Activated naive CD4-positive, alpha-beta T cell treated with anti-CD3 and anti-CD28 coated beads, Interleukin-2, amount 50 U/mL, for 24 hours (primary cell): ENCODE results near the gene MRPS2.

Experiments used
- H3K27ac Mint-ChIP-seq: one replicate; pipeline ENCODE4 v1.8.0; 2021; ENCODE audit warnings: mild to moderate bottlenecking, mixed read lengths
- H3K27me3 Mint-ChIP-seq: one replicate; pipeline ENCODE4 v1.8.0; 2021; ENCODE audit warnings: mixed read lengths
- H3K36me3 Mint-ChIP-seq: one replicate; pipeline ENCODE4 v1.8.0; 2021; ENCODE audit warnings: mixed read lengths
- H3K4me1 Mint-ChIP-seq: one replicate; pipeline ENCODE4 v1.8.0; 2021; ENCODE audit warnings: mixed read lengths
- H3K4me3 Mint-ChIP-seq: one replicate; pipeline ENCODE4 v1.8.0; 2021; ENCODE audit warnings: mild to moderate bottlenecking, mixed read lengths
- H3K9me3 Mint-ChIP-seq: one replicate; pipeline ENCODE4 v1.8.0; 2021; ENCODE audit warnings: mixed read lengths

Gene MRPS2

DNA sequence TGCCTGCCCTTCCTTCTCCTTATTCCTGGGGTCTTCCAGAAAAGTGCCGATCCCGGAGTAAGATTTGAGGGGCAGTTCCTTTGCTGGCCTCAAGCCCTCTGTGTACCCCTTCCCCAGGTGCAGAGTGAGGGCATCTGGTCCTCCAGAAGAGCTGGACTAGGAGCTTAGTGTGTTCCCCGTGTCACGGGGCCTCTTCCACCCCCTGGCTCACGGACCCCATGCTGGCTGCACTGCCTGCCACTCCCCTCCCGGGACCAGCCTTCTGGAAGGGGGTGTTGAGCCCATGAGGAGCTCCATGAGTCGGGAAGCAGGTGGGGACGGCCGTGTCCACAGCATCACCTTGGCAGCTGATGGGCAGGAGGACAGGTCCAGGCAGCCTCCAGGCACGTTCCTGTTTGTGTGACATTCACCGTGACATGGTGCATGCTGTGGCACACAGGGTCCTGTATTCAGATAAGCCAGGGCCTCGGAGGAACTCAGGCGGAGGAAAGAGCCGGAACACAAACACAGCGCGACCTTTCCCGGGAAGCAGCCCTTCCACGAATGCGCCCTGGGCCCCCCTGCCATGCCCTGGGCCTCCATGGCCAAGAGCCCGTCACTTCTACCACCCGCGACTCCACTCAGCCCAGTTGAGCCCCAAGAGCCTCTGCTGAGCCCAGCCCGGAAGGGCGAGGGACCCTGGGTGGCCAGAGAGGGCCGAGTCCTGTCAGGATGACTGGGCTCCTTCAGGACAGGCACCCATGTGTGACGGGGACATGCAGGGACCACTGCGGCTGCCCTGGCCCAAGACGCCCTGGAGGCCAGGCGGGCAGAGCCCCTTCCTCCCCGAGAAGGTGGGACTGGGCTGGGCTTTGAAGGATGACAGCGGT is 14.8 kb downstream of the MRPS2 start:
- no peaks in the 10 kb centered on the region for H3K4me1 Mint-ChIP-seq
- peaks cover 2% of the 10 kb centered on the region for H3K27me3 Mint-ChIP-seq

DNA sequence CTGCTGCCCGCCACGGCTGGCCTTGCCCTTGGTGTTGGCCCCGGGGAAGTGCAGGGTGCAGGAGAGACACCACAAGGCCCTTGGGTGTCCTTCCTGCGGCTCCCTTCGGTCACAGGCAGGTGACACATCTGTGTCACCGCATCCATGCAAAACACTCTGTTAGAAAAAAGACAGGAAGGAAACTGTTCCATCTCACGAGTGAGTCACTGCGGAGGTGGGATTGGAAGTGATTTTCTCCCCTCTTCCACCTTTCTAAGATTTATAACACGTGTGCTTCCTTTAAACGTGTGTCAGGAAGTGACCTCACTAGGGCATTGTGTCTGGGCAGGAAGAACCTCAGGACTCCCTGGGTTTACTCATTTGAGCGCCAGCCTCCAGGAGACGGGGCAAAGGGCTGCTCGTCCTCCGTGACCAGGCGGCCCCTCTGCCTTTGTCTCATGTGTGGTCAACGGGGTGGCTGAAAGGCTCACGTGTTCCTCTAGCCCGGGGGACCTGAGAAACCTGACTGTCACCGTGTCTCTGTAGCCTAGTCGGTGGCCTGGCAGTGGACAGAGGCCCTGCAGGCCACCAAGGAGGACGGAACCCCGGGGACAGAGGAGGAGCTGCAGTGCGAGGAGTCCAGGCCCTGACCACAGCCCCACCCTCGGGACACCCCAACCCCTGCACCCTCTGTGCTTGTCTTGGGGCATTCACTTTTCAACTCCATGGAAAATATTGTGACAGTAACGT is 15.8 kb downstream of the MRPS2 start:
- Mint-ChIP-seq H3K27me3 (peaks cover 2% of the 10 kb centered on the region), H3K4me1 (no peaks in the 10 kb centered on the region), H3K4me3 (no peak overlapping the region), H3K36me3 (no peaks in the 10 kb centered on the region), H3K9me3 (no peaks in the 10 kb centered on the region), H3K27ac (no peak overlapping the region)

More for the DNA sequence above, 14.8 kb downstream of the MRPS2 start:
- H3K4me3 Mint-ChIP-seq, result no peak overlapping the region
- no peaks in the 10 kb centered on the region for H3K9me3 Mint-ChIP-seq
- no peaks in the 10 kb centered on the region for H3K36me3 Mint-ChIP-seq
- no peak overlapping the region for H3K27ac Mint-ChIP-seq

DNA sequence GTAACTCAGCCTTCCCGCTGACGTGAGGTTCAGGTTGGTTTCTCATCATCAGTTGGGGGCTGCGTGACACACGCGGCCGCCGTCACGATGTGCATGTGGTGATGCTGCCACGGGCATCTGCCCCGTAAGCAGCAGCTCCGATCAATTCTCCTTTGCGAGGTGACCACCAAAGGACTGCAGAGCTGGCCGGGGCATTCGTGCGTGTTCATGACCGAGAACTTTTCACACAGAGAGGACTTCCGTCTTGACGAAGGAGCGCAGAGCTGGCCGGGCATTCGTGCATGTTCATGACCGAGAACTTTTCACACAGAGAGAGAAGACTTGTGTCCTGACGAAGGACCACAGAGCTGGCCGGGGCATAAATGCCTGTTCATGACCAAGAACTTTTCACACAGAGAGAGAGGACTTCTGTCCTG is 16.9 kb downstream of the MRPS2 start:
- H3K27me3 Mint-ChIP-seq, result peaks cover 2% of the 10 kb centered on the region
- no peak overlapping the region for H3K4me3 Mint-ChIP-seq
- no peaks in the 10 kb centered on the region for H3K36me3 Mint-ChIP-seq
- H3K9me3 Mint-ChIP-seq, result no peaks in the 10 kb centered on the region
- H3K27ac Mint-ChIP-seq, result no peak overlapping the region
- no peaks in the 10 kb centered on the region for H3K4me1 Mint-ChIP-seq

DNA sequence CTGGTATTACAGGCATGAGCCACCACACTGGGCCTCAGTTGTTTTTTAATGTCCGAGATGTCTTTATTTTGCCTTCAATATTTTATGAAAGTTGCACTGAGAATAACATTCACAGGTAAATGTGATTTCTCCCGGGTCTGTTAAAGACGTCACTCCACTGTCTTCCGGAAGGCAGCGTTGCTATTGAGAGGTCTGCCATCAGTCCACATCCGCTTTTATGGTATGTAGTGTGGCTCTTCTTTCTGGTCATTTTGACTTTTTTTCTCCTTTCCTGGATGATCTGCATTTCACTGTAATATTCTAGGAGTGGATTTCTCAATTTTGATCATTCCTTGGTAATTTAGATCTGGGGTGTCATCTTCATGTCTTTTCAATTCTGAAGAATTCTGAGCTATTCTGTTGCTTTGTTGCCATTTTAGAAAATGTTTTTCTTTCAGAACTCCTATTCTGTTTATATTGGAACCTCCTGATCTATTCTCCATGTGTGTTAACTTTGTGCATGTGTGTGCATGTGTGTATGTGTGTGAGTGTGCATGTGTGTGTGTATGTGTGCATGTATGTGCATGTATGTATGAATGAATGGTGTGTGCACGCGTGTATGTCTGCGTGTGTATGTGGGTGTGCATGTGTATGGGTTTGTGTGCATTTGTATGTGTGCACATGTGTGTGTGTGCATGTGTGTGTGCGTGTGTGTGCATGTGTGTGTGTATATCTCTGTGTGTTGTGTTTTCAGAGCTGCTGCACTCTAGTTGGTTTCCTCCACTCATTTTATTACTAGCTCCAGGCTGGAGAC is 18.9 kb downstream of the MRPS2 start:
- Mint-ChIP-seq H3K27ac (no peak overlapping the region), H3K36me3 (no peaks in the 10 kb centered on the region), H3K27me3 (peaks cover 2% of the 10 kb centered on the region), H3K9me3 (no peaks in the 10 kb centered on the region), H3K4me1 (no peaks in the 10 kb centered on the region), H3K4me3 (no peak overlapping the region)

DNA sequence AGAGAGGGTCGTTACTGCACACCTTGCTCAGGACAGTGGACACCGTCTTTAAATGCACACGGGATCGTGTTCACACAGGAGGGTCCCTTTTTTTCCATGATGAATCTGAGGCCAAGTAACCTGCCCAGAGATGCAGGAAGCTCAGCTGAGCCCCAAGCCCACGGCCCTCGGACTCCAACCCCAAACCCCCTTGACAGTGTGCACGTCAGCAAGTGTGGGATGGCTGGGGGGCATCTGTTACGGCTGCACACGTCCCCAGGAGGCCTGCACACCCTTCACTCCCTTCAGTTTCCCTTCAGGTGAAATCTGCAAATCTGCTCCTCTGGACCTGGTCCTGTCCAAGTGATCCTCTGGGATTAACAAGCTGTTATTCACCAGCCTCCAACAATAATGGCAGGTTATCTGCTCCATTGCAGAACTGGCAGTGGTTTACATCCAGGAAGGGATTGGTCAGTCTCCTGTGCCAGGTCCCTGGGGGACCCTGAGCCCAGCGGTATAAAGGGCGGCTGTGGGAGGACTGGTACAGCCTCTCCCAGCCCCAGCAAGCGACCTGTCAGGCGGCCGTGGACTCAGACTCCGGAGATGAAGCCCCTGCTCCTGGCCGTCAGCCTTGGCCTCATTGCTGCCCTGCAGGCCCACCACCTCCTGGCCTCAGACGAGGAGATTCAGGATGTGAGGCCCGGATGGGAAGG is 20.6 kb downstream of the MRPS2 start, which contains the start of gene LCN1:
Gene LCN1 (plus strand): TSS at position 525 of the 692 bp plus-strand sequence. CDS start 58 bp downstream, at position 583.
- no peaks in the 10 kb centered on the region for H3K4me1 Mint-ChIP-seq
- no peak within 1 kb of the TSS for H3K4me3 Mint-ChIP-seq
- no peaks in the 10 kb centered on the region for H3K9me3 Mint-ChIP-seq
- H3K36me3 Mint-ChIP-seq, result no peaks in the 10 kb centered on the region
- no peak within 1 kb of the TSS for H3K27ac Mint-ChIP-seq
- H3K27me3 Mint-ChIP-seq, result peaks cover 2% of the 10 kb centered on the region

DNA sequence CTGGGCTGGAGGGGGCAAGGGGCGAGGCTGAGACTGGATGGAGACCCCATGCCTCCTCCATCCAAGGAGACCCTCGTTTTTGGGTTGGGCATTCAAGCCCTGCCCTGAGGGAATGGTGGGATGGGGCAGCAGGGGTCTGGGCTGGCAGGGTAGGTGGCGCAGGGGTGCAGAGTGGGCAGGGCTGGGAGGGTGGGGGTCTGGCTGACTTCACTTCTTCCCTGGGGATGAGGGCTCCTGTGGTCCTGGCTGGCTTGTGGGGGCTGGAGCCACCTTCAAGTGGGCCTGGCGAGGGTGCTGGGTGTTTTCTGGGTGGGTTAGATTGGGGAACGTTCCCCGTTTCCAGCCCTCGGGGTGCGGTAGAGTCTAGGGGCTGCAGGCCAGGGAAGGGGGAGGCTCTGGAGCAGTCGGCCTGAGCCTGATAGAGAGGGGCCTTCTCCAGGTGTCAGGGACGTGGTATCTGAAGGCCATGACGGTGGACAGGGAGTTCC is 21.2 kb downstream of the MRPS2 start:
- Mint-ChIP-seq H3K4me1 (no peaks in the 10 kb centered on the region), H3K36me3 (no peaks in the 10 kb centered on the region), H3K9me3 (no peaks in the 10 kb centered on the region), H3K4me3 (no peak overlapping the region), H3K27me3 (peaks cover 2% of the 10 kb centered on the region), H3K27ac (no peak overlapping the region)

DNA sequence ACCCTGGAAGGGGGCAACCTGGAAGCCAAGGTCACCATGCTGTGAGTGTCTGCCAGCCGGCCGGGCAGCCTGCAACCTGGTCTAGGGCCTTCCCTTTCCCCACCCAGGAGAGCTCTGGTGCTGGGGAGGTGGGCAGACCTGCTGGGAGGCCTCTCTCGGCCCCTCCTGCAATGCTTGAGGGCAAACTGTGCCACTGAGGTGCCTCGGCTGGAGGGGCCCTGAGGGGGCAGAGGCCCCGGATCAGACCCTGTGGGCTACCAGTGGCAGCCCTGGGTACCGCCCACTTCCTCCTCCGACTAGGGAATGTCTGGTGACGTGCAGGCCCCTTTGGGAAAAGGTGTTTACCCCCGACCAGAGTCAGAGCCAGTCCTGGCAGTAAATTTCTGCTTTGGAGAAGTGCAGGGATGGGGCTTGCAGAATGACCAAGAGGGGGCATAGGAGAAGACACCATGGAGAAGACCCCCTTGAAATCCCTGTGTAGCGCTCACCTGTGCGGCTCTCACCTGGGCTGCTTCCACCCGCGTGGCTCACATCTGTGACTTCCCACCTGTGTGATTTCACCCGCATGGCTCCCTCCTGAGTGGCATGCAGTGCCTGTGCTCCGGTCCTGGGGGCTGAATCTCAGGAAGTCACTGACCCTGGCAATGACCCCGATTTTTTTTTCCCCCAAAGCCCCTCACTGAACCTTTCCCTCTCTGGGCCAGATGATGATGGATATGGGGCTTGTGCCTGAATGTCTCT is 21.8 kb downstream of the MRPS2 start:
- Mint-ChIP-seq H3K4me1 (no peaks in the 10 kb centered on the region), H3K27ac (no peak overlapping the region), H3K36me3 (no peaks in the 10 kb centered on the region), H3K4me3 (no peak overlapping the region), H3K27me3 (peaks cover 2% of the 10 kb centered on the region), H3K9me3 (no peaks in the 10 kb centered on the region)

DNA sequence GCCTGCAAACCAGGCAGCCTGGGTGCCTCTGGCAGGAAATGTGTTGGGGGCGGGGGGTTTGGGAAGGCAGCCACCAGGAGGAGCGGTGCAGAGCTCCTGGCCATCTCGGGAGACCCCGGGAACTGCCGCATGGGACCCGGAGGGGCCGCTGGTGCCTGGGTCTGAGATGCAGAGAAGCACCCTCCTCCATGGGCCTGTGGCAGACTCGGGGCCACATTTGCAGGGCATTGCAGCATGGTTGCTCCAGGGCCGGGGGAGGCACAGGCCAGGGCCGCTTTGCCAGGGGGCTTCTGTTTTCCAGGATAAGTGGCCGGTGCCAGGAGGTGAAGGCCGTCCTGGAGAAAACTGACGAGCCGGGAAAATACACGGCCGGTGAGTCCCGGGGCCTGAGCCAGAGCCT is 22.4 kb downstream of the MRPS2 start:
- H3K27ac Mint-ChIP-seq, result no peak overlapping the region
- no peaks in the 10 kb centered on the region for H3K36me3 Mint-ChIP-seq
- no peak overlapping the region for H3K4me3 Mint-ChIP-seq
- peaks cover 2% of the 10 kb centered on the region for H3K27me3 Mint-ChIP-seq
- H3K9me3 Mint-ChIP-seq, result no peaks in the 10 kb centered on the region
- H3K4me1 Mint-ChIP-seq, result no peaks in the 10 kb centered on the region

DNA sequence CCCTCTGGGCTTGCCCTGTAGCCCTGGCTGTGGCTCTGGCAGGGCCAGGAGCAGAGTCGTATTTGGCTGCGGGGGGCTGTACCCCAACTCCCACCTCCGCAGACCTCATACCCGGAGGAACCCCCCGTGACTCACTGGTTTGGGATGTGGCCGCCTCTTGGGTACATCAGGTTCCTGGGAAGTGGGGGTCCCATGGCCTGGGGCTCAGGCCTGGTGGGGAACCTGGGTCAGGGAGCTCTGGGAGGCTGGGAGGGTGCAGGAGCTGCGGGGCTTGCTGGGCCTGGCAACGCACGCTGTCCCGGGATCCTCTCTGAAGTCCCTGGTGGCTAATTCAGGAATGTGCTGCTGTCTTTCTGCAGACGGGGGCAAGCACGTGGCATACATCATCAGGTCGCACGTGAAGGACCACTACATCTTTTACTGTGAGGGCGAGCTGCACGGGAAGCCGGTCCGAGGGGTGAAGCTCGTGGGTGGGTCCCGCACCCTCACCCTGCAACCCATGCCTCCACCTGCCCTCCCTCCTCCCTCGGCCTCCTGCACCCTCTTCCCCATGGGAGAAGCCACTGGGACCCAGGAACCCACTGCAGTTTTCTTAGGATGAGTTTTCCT is 23.1 kb downstream of the MRPS2 start:
- no peak overlapping the region for H3K4me3 Mint-ChIP-seq
- no peaks in the 10 kb centered on the region for H3K4me1 Mint-ChIP-seq
- H3K9me3 Mint-ChIP-seq, result no peaks in the 10 kb centered on the region
- H3K27ac Mint-ChIP-seq, result no peak overlapping the region
- H3K36me3 Mint-ChIP-seq, result no peaks in the 10 kb centered on the region
- H3K27me3 Mint-ChIP-seq, result peaks cover 2% of the 10 kb centered on the region

DNA sequence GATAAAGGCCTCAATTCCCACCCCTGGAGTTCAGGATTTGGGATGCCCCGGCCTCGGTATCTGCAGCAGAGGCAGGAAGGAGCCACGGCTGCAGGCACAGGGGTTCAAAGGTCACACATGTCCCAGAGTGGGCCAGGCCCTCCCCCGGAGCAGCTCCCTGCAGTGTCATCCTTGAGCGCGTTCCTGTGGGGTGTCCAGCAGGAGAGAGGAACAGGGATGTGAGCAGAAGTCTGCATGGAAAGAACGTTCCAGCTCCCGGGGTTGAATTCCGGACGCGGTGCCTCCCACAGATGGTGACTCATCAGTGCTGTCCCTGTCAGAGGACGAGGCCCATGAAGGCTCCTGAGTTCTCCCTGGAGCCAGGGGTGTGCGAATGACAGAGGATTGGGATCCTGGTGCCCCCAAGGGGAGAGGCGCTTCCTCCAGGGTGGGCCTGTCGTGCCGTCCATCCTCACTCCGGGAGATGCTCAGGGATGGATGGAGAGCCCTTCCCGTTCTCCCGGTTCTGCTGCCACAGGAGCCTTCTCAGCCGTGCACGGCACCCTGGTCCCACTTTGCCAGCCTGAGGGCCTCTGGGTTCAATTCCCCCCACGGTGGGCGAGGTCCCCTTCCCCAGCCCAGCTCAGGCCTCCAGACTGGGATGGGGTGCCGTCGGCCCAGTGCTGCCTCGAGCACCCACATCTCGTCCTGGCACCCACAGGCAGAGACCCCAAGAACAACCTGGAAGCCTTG is 23.8 kb downstream of the MRPS2 start:
- Mint-ChIP-seq H3K27ac (no peak overlapping the region), H3K4me3 (no peak overlapping the region), H3K27me3 (peaks cover under 1% of the 10 kb centered on the region), H3K9me3 (no peaks in the 10 kb centered on the region), H3K36me3 (no peaks in the 10 kb centered on the region), H3K4me1 (no peaks in the 10 kb centered on the region)

DNA sequence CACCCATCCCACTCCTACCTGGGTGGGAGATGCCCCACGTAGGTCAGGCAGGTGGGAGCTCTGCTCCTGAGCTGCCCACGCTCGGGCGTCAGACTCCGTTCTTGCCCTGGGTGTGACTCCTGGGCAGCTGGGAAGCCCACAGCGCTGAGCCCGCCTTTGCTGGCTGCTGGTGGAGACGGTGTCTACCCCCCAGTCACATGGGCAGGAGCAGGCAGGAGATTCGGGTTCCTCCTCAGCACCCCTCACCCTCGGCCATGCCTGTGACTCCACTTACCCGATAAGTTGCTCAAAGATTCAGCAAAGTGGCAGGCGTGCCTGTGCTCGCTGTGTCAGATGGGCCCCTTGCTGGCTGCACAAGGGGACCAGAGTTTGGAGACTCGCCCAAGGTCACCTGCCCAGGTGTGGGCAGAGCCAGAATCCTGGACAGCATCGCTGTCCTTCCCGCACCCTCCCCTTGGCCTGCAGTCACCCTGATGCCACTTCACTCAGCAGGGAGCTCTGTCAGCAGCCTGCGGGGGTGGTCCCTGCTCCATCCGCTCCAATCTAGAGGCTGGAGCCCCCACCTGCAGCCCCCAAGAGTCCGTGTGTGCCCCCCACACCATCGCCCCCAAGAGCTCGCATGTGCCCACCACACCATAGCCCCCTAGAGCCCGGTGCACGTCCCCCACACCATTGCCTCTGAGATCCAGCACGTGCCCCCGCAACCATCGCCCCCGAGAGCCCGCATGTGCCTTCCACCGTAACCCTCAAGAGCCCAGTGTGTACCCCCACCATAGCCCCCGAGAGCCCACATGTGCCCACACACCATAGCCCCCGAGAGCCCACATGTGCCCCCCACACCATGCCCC is 25.0 kb downstream of the MRPS2 start:
- no peaks in the 10 kb centered on the region for H3K27me3 Mint-ChIP-seq
- no peak overlapping the region for H3K4me3 Mint-ChIP-seq
- no peaks in the 10 kb centered on the region for H3K36me3 Mint-ChIP-seq
- H3K9me3 Mint-ChIP-seq, result no peaks in the 10 kb centered on the region
- H3K27ac Mint-ChIP-seq, result no peak overlapping the region
- no peaks in the 10 kb centered on the region for H3K4me1 Mint-ChIP-seq

DNA sequence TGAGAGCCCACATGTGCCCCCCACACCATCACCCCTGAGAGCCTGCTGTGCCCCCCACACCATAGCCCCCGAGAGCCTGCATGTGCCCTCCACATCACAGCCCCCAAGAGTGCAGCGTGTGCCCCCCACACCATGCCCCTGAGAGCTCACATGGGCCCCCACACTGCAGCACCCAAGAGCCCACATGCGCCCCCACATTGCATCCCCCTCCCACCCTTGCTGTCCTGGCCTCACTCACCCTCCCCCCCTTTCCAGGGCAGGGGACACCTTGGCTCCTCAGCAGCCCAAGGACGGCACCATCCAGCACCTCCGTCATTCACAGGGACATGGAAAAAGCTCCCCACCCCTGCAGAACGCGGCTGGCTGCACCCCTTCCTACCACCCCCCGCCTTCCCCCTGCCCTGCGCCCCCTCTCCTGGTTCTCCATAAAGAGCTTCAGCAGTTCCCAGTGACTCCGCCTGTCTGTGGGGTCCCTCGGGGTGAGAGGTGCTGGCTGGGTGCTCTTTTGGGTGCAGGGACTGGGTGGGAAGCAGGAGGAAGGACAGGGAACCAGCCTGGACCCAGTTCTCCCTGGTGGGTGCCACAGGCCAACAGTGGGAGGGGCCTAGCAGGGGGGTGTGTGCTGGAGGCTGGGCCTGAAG is 25.7 kb downstream of the MRPS2 start:
- H3K36me3 Mint-ChIP-seq, result no peaks in the 10 kb centered on the region
- H3K27ac Mint-ChIP-seq, result no peak overlapping the region
- no peaks in the 10 kb centered on the region for H3K9me3 Mint-ChIP-seq
- no peaks in the 10 kb centered on the region for H3K4me1 Mint-ChIP-seq
- H3K4me3 Mint-ChIP-seq, result no peak overlapping the region
- H3K27me3 Mint-ChIP-seq, result peaks cover under 1% of the 10 kb centered on the region
